ENCODE measurements around the gene TSPAN10. TPM values are rescaled to one million over a fixed set of nuclear protein-coding genes. Genes with fewer than 3 reads are reported as not detected.
"Not testable (repeated sequence)": the region's sequence is repeated elsewhere in the genome, so short reads cannot be mapped to it uniquely, and the experiment has no call there.

TSPAN10 gene
- polyA plus RNA-seq (2012; ENCODE audit: insufficient read depth, insufficient read length): 0.95 TPM

DNA sequence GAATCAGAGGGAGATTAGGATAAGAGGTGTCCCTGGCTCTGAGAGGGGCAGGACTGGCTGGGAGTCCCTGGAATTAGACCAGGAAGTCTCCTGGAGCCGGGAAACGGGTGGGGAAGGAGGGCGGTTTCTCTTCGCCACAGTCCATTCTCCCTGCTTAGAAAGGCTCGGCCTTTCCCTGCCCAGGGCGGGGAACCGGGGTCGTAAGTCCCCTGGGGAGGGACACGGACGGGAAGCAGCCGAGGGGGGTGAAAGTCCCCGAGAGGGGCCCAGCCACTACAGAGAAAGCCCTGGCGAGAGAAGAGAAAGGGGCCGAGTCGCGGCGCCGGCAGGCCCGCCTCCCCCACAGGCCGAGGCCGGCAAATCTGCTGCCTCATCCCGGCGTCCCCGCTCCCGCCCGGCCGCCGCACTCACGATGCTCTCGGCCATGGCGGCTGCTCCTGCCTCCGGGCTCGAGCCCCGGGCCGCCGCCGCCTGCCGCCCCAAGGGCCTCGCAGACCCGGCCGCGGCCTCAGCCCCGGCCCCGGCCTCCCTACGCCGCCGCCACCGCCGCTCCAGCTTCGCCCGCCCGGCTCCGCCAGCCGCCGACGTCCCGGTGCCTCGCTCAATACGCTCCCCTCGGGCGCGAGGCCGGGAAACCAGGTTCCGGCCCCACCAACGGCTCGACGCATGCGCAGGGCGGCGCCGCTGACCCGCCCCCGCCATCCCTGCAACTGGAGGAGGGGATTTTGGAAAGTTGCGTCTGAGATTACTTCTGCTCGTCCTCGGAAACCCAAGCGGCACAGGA, at the start of gene TSPAN10, which contains the start of gene NPLOC4:
TSS of gene TSPAN10 (plus strand) at position 692 of the 784 bp plus-strand sequence. CDS start 5,217 bp downstream, outside the sequence.
TSS of gene NPLOC4 (minus strand) at position 608 of the 784 bp plus-strand sequence. CDS start at position 426, 182 bp downstream.
- H3K4me3 ChIP-seq (ENCODE audit: low read length): peak within 1 kb of the TSS; percentile 97
- peak; percentile 68 for DNase-seq (ENCODE audit: low read depth, low spot score)

DNA sequence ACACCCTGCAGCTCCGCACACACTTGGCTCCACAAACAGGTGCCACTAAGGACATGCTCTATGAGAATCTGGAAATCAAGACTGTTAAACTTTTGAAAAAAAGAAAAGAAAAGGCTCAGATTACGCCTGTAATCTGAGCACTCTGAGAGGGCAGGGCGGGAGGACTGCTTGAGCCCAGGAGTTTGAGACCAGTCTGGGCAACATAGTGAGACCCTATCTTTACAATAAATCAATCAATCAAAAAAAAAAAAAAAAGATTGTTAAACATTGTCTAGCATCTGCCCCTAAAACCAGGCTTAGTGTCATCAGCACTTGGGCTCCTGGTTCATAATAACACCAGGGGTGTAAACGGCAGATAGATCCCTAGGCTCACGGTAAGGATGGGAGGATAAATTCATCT, 47.4 kb upstream of the TSPAN10 start:
- H3K4me3 ChIP-seq (ENCODE audit: low read length): no peak overlapping the region
- no peak for DNase-seq (ENCODE audit: low read depth, low spot score)

DNA sequence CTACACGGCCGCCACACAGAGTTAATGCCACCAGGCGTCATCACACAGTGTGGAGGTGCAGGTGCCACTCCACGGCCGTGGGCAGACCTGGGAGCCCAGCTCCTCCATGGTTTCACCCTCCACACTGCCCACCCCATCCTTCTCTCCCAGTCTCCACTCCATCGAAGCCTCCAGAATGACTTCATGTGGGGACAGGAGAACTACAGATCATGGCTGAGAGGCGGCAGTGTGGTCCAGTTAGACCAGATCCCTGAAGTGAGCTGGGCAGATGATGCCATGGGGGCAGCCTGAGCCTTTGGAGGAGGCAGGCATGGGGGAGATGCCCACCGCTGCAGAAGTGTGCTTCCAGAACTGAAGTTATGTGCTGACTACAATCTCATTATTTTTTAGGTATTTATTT, 46.9 kb upstream of the TSPAN10 start:
- no peak overlapping the region for H3K4me3 ChIP-seq (ENCODE audit: low read length)
- no peak for DNase-seq (ENCODE audit: low read depth, low spot score)

DNA sequence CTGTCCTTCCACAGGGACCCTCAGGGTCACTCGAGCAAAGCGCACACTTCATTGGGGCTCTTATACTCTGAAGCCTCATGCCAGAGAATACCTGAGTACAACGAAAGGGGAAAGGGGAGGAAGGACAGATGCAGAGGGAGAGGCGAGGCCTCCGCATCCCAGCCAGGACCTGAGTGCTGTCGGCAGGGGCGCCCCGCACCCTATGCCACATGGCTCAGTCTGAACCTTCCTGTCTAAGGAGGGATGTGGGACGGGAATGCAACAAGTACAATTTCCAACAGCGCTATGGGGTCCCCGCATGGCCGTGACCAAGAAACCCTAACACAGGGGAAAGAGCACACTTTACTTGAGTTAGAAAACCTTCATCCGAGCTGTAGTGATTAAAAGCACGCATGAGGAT, 45.0 kb upstream of the TSPAN10 start:
- DNase-seq (ENCODE audit: low read depth, low spot score): no peak
- H3K4me3 ChIP-seq (ENCODE audit: low read length): no peak overlapping the region

DNA sequence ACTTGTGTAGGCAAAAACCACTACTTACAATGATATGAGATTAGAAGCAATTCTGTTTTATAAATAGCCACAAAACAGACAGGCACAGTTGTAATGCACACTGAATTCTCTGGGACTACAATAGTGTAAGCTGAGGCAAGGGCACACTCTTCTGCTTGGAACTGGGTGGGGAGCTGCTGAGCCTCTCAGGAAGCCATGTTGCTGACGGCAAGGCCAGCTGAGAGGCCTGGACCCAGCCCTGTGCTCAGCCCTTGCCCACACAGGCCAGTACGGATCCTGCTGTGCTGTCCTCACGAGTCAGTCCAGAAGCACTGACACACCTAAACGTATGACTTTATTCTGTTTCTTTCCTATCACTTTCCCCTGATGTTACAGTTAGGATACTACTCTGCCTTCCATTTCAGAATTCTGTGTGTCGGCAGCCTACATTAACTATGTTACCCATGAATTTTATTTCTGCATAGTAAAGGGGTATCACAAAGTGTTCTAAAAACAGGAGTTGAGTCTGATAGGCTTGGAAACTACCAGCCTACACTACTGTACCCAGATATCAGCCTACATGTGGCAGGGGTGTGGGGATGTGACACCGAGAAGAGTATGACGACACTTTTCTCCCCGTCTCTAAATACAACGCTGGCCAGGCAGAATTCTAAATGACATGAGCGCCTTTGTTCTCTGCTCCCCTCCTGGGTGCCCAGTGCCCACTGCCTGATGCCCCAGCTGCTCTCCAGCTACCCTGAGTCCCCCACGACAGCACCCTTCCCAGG, 43.7 kb upstream of the TSPAN10 start:
- no peak overlapping the region for H3K4me3 ChIP-seq (ENCODE audit: low read length)
- DNase-seq (ENCODE audit: low read depth, low spot score): no peak

DNA sequence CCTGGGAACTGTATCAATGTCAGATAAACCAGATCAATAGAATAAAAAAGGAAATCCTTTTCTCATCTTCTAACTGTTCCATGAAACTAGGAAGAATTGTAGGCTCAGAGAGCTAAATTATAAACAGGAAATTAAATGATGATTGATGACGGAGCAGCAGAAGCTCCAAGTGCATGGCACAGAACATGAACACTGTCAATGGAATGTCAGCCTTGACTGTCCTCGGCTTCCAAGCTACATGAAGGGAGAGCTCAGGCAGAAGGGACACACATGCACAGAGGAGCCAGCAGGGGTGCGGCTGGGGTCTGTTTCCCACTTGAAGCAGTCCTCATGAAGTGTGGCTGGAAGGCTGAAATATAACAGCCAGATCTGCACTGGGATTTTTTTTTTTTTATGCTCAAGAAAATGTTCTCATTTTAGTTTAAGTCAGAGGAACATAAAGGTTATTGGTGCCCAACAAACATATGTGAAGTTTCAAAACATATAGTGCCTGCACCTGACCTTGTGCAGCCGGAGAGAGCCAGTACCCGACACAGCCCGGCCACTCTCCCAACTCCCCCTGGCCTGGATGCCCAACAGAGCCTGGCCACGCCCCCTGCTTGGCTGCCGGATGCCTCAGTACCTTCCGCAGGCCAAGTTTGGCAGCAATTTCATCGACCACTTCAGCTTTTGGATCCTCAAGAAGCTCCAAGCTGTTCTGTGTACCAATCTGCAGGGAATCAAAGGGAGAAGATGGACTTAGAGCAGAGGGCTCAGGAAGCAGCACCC, 37.1 kb upstream of the TSPAN10 start:
- H3K4me3 ChIP-seq (ENCODE audit: low read length): no peak overlapping the region
- no peak for DNase-seq (ENCODE audit: low read depth, low spot score)

DNA sequence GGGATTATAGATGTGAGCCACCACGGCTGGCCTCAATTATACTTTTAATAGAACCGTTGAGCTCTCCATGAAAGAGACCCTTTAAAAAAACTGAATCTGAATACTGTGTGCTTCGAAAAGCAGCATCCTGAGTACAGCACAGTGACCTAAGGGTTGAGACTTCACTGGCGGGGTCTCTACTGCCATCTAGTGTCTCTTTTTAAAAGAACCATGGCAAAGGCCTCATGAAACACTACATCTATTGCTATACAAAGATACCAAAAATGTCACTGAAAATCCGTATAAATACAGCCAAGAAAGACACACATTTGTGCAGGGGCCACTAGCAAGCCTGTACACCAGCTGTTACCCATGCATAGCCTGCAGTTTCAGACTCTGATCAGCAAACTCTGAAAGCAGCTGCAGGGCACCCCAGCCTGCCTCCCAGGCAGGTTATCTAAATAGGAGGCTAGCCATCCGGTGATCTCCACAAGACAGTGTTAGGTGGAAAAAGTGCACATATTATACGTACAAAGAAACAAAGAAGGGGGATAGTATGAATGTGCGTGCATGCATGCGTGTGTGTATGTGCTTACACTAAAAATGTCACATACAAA, 35.4 kb upstream of the TSPAN10 start:
- H3K4me3 ChIP-seq (ENCODE audit: low read length): no peak overlapping the region
- DNase-seq (ENCODE audit: low read depth, low spot score): peak; percentile 65

DNA sequence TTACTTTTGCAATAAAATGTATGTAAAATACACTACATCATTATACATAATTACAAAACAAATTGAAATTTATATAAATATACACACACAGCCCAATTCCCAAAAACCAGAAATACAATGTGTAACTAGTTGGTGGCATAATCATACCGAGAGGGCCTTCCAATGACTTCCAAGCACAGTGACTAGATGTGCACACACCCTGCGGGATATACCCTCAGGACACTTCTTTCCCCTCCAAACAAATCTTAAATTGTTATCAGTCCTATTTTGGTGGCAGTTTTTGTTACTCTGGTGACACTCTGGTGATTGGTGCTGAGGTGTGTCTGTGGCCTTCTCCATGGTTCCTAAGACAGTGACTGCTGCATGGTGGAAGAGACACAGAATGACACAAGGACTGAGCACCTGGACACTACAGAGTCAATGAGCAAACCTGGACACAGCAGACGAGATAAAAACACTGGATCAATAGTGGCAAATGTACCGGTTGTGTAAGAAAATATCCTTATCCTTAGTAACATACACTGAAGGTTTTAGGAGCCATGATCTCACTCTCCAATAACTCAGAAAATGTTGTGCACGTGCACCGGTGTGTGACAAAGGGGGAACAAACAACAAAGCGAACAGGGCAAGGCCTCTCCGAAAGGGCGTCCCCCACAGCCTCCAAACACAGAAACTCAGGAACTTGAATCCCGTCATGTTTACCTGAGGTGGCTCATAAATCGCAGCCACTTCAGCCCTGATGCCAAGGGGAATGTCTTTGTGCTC, 33.0 kb upstream of the TSPAN10 start:
- no peak overlapping the region for H3K4me3 ChIP-seq (ENCODE audit: low read length)
- DNase-seq (ENCODE audit: low read depth, low spot score): no peak

DNA sequence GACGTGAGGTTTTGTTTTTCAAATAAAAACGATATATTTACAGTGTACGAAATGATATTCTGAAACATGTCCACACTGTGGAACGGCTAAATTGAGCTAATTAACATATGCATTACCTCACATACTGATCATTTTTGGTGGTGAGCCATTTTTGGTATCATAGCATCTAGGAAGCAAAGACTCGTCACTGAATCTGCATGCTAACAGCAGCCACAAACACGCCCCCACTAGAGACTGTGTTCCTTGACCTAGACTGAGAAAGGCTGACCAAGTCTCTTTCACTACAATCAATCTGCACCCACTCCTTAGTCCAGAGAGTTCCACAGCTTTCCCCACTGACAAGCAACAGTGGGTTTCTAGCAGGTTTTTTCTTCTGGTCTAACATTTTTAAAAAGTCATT, 29.6 kb upstream of the TSPAN10 start:
- no peak for DNase-seq (ENCODE audit: low read depth, low spot score)
- no peak overlapping the region for H3K4me3 ChIP-seq (ENCODE audit: low read length)

DNA sequence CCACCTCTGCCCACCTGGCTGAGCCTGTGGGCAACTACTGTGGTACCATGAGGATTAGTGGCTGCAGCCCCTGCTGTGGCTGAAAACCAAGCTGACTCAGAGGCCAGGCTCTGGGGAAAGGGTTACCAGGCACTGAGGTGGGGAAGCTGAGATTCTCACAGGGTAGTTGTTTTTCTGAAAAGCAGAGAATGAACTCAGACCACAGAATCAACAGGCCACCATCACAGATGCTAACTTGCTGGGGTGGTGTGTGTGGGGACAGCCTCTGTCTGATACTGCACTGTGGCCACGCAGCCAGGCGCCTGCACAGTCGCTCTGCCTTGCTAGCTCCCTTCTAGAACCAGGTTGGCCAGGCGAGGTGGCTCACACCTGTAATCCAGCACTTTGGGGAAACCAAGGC, 28.9 kb upstream of the TSPAN10 start:
- DNase-seq (ENCODE audit: low read depth, low spot score): no peak
- H3K4me3 ChIP-seq (ENCODE audit: low read length): no peak overlapping the region

DNA sequence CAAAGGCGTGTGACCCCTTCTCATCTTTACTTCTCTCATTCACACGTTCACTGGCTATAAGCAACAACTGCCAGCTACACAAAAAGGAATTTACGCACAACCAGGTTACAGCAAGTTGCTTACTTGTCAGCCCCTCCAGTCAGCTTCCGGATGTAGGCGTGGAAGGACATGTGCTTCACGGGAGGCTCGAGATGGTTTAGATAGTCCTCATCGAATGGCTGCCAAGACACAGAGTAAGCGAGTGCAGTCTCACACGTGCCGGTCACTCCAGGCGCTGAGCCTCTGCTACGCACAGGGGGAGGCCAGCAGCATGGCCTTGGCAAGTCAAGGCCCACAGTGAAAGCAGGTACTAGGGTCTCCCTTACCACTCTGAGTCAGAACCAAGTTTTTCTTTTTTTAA, 28.4 kb upstream of the TSPAN10 start:
- DNase-seq (ENCODE audit: low read depth, low spot score): no peak
- no peak overlapping the region for H3K4me3 ChIP-seq (ENCODE audit: low read length)

DNA sequence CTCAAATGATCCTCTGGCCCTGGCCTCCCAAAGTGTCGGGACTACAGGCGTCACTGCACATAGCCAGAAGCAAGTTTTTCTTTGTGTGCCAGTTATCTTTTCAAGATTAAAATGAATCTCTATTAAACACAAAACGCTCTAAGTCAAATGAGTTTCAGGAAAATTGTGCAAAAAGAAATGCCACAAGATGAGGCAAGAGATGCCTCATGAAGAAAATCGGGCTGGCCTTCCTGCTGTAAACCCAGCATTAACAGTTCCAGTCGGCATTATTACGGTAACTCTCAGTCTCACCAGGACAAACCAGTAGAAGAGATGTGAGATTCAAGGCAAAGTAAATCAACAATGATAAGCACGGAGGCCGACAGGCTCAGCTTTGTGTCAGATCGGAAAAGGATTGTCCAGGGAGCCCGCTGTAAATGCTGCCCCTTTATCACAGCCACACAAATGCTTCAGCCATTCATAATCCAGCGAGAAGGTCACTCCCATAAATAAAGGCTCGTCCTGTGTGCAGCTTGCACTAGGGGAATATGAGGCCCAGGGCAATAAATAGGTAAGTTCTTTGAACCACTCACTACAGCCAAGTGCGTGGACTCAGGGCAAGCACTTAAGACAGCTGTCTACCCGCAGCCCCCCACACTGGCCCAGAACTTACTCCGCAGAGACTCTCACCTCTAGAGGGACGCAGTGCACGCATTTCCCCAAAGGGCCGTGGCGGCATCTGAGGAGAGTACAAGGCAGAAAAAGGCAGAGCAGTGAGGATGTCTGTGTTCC, 27.3 kb upstream of the TSPAN10 start:
- DNase-seq (ENCODE audit: low read depth, low spot score): no peak
- no peak overlapping the region for H3K4me3 ChIP-seq (ENCODE audit: low read length)

DNA sequence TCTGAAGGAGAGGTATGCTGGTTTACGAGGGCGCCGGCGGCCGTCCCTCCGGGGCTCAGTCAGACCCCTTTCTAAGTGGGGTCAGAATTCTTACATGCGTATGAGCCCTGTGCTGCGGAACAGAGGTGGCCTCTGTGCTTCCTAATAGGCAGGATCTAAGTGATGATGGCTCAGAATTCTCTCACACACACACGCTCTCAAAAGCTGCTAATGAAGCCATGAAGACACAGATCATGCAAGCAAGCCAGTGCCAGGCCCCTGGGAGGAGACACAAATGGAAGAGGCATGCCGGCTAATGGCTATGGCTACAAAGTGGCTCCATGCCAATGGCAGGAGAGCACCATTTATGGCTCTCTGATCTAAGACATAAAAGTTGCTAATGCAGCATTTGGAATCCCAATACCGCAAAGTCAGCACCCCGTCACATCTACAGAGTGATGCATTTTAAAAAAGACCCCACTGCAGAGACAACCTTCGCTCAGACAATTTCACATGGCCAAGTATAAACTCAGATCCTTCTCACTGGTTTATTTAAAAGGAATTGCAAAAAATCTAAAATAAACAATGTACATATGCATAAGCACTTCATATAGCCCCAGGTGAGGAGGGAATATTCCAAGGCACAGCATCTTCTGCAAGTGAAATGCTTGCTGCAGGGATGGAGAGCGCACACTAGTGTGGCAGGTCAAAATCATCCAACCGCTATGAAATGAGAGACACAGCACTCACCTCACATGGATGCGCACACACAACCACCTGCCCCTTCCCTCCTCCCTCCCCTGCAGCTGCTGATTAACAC, 24.6 kb upstream of the TSPAN10 start:
- H3K4me3 ChIP-seq (ENCODE audit: low read length): no peak overlapping the region
- DNase-seq (ENCODE audit: low read depth, low spot score): no peak

DNA sequence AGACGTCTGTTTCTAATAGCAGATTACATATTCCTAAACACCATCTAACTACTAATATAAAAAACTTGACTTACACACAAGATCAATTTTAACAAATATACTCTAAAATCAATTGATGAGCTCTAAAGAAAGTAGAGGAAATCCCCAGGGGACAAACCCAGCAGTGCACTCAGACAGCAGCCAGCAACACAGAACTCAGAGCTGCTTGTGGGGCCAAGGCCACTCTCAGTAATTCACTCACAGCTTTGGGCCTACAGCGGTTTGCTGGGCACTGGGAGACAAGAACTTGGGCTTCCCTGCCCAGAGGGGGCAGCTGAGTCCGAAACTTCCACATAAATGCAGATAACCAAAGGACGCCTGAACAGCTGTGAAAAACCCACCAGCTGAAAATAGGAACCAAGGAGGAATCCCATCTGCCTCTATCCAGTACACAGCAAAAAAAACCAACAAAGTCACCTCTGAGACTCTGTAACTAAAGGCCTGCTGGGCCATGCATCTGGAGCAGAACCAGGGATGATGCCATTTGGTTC, 21.5 kb upstream of the TSPAN10 start:
- no peak for DNase-seq (ENCODE audit: low read depth, low spot score)
- H3K4me3 ChIP-seq (ENCODE audit: low read length): no peak overlapping the region

DNA sequence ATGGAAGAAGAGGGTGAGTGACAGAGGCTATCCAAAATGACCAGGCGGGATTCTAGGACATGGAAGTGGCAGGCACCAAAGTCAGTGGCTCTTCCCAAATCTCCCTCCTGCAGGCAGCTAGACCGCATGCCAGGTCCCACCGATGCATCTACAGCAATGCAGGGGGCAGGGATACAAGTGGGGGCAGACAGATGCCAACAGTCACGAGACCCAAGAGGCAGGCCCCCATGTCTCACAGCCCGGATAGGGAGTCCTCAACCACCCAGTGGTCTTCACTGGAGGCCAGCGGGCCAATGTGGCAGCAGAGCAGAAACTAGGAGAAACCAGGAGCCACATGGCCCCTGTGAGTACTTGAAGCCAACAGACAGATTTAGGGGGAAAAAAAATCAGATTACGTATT, 20.1 kb upstream of the TSPAN10 start:
- H3K4me3 ChIP-seq (ENCODE audit: low read length): no peak overlapping the region
- no peak for DNase-seq (ENCODE audit: low read depth, low spot score)

DNA sequence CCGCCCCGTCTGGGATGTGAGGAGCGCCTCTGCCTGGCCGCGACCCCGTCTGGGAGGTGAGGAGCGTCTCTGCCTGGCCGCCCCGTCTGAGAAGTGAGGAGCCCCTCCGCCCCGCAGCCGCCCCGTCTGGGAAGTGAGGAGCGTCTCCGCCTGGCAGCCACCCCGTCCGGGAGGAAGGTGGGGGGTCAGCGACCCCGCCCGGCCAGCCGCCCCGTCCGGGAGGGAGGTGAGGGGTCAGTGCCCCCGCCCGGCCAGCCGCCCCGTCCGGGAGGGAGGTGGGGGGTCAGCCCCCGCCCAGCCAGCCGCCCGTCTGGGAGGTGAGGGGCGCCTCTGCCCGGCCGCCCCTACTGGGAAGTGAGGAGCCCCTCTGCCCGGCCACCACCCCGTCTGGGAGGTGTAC, 18.7 kb upstream of the TSPAN10 start:
- not testable (repeated sequence) for DNase-seq (ENCODE audit: low read depth, low spot score); H3K4me3 ChIP-seq (ENCODE audit: low read length)

Measured in Jurkat, Clone E6-1 (cell line).